ENCODE results near the gene LAMA3. TPM values are rescaled to one million over a fixed set of nuclear protein-coding genes. Genes with fewer than 3 reads are reported as not detected.

The LAMA3 gene
- total RNA-seq, 2 donors from 2014 or later: 31.9 to 41.3 TPM

- Histone ChIP-seq H3K9me3 (no peaks in the 10 kb centered on the region), H3K27ac (no peak overlapping the region), H3K36me3 (no peaks in the 10 kb centered on the region), H3K27me3 (no peaks in the 10 kb centered on the region), H3K4me3 (no peak overlapping the region), H3K9ac (ENCODE audit: low read depth in 2 of 2, low read length in 2 of 2) (no peak overlapping the region), H3K4me1 (no peaks in the 10 kb centered on the region)
- no peak for DNase-seq
- intact Hi-C loops (cut with DNase I): no loop called here
- TF ChIP-seq, protein P1, sequence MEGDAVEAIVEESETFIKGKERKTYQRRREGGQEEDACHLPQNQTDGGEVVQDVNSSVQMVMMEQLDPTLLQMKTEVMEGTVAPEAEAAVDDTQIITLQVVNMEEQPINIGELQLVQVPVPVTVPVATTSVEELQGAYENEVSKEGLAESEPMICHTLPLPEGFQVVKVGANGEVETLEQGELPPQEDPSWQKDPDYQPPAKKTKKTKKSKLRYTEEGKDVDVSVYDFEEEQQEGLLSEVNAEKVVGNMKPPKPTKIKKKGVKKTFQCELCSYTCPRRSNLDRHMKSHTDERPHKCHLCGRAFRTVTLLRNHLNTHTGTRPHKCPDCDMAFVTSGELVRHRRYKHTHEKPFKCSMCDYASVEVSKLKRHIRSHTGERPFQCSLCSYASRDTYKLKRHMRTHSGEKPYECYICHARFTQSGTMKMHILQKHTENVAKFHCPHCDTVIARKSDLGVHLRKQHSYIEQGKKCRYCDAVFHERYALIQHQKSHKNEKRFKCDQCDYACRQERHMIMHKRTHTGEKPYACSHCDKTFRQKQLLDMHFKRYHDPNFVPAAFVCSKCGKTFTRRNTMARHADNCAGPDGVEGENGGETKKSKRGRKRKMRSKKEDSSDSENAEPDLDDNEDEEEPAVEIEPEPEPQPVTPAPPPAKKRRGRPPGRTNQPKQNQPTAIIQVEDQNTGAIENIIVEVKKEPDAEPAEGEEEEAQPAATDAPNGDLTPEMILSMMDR (IDR thresholded peaks at IDR 0.05): no peak
Measured at GRCh38 chr18:23879544-23879943, 190.3 kb downstream of the LAMA3 start.

DNA sequence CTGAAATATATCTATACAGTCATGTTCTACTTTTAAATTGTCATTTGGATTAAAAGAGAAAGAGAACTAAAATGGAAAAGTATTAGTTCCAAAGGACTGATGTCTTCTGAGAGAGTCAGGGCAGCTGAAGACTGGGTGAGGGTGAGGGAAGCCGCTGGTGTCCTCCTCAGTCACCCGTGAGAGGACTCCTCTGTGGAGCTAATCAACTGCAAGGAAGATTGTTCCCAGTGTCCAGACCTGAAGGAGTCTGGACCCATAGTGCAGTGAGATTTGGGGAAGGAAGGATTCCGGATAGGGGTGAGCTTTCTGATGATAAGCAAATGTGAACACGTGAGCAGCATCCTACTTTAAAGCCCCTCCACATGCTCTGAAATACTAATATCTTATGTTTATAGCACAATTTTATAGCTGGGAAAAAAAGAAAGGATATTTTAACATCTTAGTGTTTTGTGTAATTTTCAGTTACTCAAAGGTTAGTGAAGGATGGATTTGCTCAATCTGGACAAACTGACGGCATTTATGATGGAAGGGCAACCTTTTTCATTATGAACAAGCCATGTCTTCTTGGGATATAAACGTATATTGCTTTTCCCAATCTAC, 190.8 kb downstream of the LAMA3 start:
- no peak overlapping the region for H3K27ac ChIP-seq
- DNase-seq: no peak

DNA sequence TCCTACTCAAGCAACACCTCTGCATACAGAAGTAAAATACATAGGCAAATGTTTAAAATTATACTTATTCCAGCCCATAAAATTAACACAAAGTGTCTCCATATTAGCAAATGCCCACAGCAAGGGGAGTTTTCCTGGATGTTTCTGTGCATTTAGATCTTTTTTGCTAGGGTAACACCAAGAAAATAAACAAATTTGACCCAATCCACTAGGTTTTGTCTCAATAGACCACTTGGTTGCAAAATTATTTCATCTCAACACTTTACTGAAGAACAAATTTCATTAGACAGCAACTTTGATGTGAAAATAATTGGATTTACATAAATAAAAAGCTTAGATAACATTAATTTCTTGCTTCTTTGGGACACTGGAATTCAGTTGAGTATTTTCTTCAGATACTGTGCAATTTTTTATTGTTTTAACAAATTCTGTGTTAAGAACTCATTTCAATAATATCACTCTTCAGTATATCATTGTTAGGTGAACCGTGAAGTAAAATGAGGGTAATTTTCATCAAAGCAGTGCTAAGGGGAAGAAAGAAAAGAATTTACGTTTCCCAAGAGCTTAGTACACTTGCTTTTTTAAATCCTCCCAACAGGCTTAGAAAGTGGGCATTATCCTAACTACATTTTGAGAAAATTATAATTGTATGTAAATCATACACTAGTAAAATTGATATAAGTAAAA, 191.8 kb downstream of the LAMA3 start:
- H3K27me3 ChIP-seq: no peaks in the 10 kb centered on the region
- intact Hi-C loops (cut with DNase I): no loop called here
- H3K9ac ChIP-seq (ENCODE audit: low read depth in 2 of 2, low read length in 2 of 2): no peak overlapping the region
- H3K9me3 ChIP-seq: no peaks in the 10 kb centered on the region
- TF ChIP-seq, protein P1 (IDR thresholded peaks at IDR 0.05): no peak
- no peaks in the 10 kb centered on the region for H3K4me1 ChIP-seq
- no peak for DNase-seq
- no peaks in the 10 kb centered on the region for H3K36me3 ChIP-seq
- no peak overlapping the region for H3K27ac ChIP-seq
- no peak overlapping the region for H3K4me3 ChIP-seq

More for the DNA sequence above, 190.8 kb downstream of the LAMA3 start:
- H3K9ac ChIP-seq (ENCODE audit: low read depth in 2 of 2, low read length in 2 of 2): no peak overlapping the region
- no peak overlapping the region for H3K4me3 ChIP-seq
- no peaks in the 10 kb centered on the region for H3K9me3 ChIP-seq
- intact Hi-C loops (cut with DNase I): no loop called here
- no peaks in the 10 kb centered on the region for H3K27me3 ChIP-seq
- H3K4me1 ChIP-seq: no peaks in the 10 kb centered on the region
- TF ChIP-seq, protein P1 (IDR thresholded peaks at IDR 0.05): no peak
- no peaks in the 10 kb centered on the region for H3K36me3 ChIP-seq

DNA sequence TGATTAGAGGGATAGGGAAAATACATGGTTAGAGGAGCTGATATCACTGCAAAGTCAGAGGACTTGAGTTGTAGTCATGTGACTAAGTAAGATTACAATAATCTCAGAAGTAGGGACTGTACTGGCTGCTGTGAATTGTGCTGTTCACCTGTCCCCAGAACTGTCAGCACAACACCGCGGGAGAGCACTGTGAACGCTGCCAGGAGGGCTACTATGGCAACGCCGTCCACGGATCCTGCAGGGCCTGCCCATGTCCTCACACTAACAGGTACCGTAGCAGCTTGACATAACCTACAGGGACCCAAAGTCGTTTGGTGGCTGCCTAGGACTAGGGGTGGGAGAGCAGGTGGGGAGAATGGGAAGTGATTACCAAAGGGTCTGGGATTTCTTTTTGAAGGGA, 192.5 kb downstream of the LAMA3 start:
- no peaks in the 10 kb centered on the region for H3K27me3 ChIP-seq
- no peaks in the 10 kb centered on the region for H3K4me1 ChIP-seq
- no peak for DNase-seq
- no peaks in the 10 kb centered on the region for H3K9me3 ChIP-seq
- no peak overlapping the region for H3K4me3 ChIP-seq
- H3K27ac ChIP-seq: no peak overlapping the region
- H3K36me3 ChIP-seq: no peaks in the 10 kb centered on the region
- intact Hi-C loops (cut with DNase I): no loop called here
- TF ChIP-seq, protein P1 (IDR thresholded peaks at IDR 0.05): no peak
- no peak overlapping the region for H3K9ac ChIP-seq (ENCODE audit: low read depth in 2 of 2, low read length in 2 of 2)

- no peak for DNase-seq
- no peak overlapping the region for H3K9ac ChIP-seq (ENCODE audit: low read depth in 2 of 2, low read length in 2 of 2)
- no peak overlapping the region for H3K4me3 ChIP-seq
- H3K4me1 ChIP-seq: no peaks in the 10 kb centered on the region
- H3K27ac ChIP-seq: no peak overlapping the region
- H3K27me3 ChIP-seq: no peaks in the 10 kb centered on the region
- H3K36me3 ChIP-seq: no peaks in the 10 kb centered on the region
- H3K9me3 ChIP-seq: no peaks in the 10 kb centered on the region
- TF ChIP-seq, protein P1 (IDR thresholded peaks at IDR 0.05): no peak
- intact Hi-C loops (cut with DNase I): no loop called here
Measured at GRCh38 chr18:23882616-23883276, 193.5 kb downstream of the LAMA3 start.

Data from colonic mucosa (tissue), 4 donors.